BLaER1 treated with 17β-estradiol and CSF1 and Interleukin-3, amounts not matched to agents 10 nM and 100 nM (cell line): Measurements from ENCODE around the gene ZC3HAV1.
"Not testable (repeated sequence)": the region's sequence is repeated elsewhere in the genome, so short reads cannot be mapped to it uniquely, and the experiment has no call there.

Experiments used
- H3K27ac ChIP-seq, 11 experiments: shearing (Covaris generic); formaldehyde crosslinking; 2 replicates each; pipeline ENCODE4 v1.8.1; 2022
- H3K27me3 ChIP-seq, 11 experiments: shearing (Covaris generic); formaldehyde crosslinking; 2 replicates each; pipeline ENCODE4 v1.8.1; 2022
- H3K36me3 ChIP-seq, 11 experiments: shearing (Covaris generic); formaldehyde crosslinking; 2 replicates each; pipeline ENCODE4 v1.8.1; 2022
- H3K4me1 ChIP-seq, 10 experiments: shearing (Covaris generic); formaldehyde crosslinking; 2 replicates each; pipeline ENCODE4 v1.8.1; 2022
- H3K4me2 ChIP-seq, 11 experiments: shearing (Covaris generic); formaldehyde crosslinking; 2 replicates each; pipeline ENCODE4 v1.8.1; 2022
- H3K4me3 ChIP-seq, 10 experiments: shearing (Covaris generic); formaldehyde crosslinking; 2 replicates each; pipeline ENCODE4 v1.8.1; 2022
- H3K9ac ChIP-seq, 11 experiments: shearing (Covaris generic); formaldehyde crosslinking; 2 replicates each; pipeline ENCODE4 v1.8.1; 2022
- H3K9me3 ChIP-seq, 11 experiments: shearing (Covaris generic); formaldehyde crosslinking; replicated peaks in 1 of 11; 2 replicates each; pipeline ENCODE4 v1.8.1; 2022
- H4K20me1 ChIP-seq, 11 experiments: shearing (Covaris generic); formaldehyde crosslinking; 2 replicates each; pipeline ENCODE4 v1.8.1; 2022
- Cebpa-rat ChIP-seq, 11 experiments: shearing (Covaris generic); IDR thresholded peaks; 2 replicates each; pipeline ENCODE4 v1.8.1; 2022

ZC3HAV1 gene

DNA sequence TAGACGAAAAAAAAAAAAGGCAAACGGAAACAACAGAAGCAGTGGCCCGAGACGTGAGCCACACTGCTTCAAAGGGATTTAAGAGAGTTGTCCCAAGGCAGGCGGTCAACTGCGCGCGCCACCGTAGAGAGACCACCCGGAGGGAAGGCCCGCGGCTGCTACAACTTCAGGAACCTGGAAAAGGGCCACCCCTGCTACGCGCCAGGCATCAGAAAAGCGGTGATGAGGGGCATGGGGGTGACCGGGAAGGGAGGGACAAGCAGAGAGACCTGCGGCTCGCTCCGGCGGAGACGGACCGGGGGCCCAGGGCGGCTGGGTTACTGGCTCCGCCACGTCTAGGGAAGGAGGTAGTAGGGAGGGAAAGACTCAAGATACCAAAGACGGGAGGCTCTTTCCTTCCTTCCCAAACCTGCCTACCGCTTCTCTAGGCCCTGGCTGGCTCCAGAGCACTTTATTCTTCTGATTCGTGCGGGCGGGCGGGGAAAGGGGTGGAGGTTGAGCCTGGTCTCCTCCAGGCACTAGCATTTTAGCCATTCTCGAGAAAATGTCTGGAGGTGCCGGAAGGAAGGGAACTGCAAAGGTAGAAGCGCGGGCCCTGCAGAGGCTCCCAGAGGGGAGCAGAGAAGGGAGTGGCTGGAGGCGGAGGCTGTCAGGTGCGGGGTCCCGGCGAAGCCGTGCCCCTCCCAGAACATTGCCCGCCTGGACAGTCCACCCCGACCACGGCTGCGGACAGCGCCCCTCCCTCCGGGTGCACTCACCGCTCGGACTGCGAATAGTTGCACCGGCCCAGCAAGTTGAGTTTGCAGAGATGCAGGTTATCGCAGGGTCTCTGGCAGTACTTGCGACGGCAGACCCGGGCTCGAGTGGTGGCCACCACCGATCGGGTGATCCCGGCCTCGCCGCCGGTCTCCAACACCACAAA, 993 bp downstream of the ZC3HAV1 start:
- Histone ChIP-seq H3K4me2 (peak overlapping the region; percentile 84 to 97 (median 94)), H3K27ac (peak overlapping the region; percentile 83 to 95 (median 91)), H4K20me1 (peaks cover 22 to 58% (median 44%) of the 10 kb centered on the region in 11 experiments), H3K4me1 (peaks cover 10 to 34% (median 23%) of the 10 kb centered on the region in 10 experiments), H3K9ac (peak overlapping the region; percentile 90 to 97 (median 94)), H3K36me3 (peaks cover 0 to 28% (median 7%) of the 10 kb centered on the region in 11 experiments; a peak in 9 of 22 replicates), H3K4me3 (peak overlapping the region; percentile 90 to 100 (median 99)), H3K27me3 (no peaks in the 10 kb centered on the region), H3K9me3 (peaks cover 0 to 11% (median 0%) of the 10 kb centered on the region in 11 experiments; a peak in 1 of 22 replicates)
- TF ChIP-seq Cebpa-rat (IDR thresholded peaks at IDR 0.05) = no peak

GRCh38 chr7:139106959-139107358, 2.6 kb downstream of the ZC3HAV1 start:
- peaks cover 0 to 38% (median 14%) of the 10 kb centered on the region in 11 experiments; a peak in 15 of 22 replicates for H3K36me3 ChIP-seq
- H4K20me1 ChIP-seq = peaks cover 22 to 70% (median 59%) of the 10 kb centered on the region in 11 experiments
- peak overlapping the region; percentile 90 to 100 (median 99) for H3K4me3 ChIP-seq
- H3K4me2 ChIP-seq = peak overlapping the region; percentile 84 to 97 (median 94)
- peaks cover 26 to 48% (median 39%) of the 10 kb centered on the region in 10 experiments for H3K4me1 ChIP-seq
- H3K27me3 ChIP-seq = no peaks in the 10 kb centered on the region
- peak overlapping the region; percentile 90 to 97 (median 94) for H3K9ac ChIP-seq
- H3K9me3 ChIP-seq = peaks cover 0 to 7% (median 3%) of the 10 kb centered on the region in 11 experiments; a peak in 10 of 22 replicates
- no peak for TF ChIP-seq Cebpa-rat (IDR thresholded peaks at IDR 0.05)
- peak overlapping the region; percentile 83 to 95 (median 91) for H3K27ac ChIP-seq

DNA sequence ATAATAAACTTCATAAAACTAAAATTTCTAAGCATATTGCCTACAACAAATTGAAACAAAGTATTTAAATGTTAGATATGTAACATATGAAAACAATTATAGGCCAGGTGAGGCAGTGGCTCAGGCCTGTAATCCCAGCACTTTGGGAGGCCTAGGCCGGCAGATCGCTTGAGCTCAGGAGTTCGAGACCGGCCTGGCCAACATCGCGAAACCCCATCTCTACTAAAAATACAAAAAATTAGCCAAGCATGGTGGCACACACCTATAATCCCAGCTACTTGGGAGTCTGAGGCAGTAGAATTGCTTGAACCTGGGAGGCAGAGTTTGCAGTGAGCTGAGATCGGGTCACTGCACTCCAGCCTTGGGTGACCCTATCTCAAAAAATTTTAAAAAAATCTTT, 3.3 kb downstream of the ZC3HAV1 start:
- H4K20me1 ChIP-seq = peaks cover 22 to 76% (median 61%) of the 10 kb centered on the region in 11 experiments
- H3K4me3 ChIP-seq = peak overlapping the region; percentile 90 to 100 (median 99)
- peak overlapping the region; percentile 84 to 97 (median 94) for H3K4me2 ChIP-seq
- peak overlapping the region; percentile 83 to 95 (median 91) for H3K27ac ChIP-seq
- H3K4me1 ChIP-seq = peaks cover 27 to 49% (median 38%) of the 10 kb centered on the region in 10 experiments
- H3K27me3 ChIP-seq = not testable (repeated sequence)
- peaks cover 0 to 45% (median 19%) of the 10 kb centered on the region in 11 experiments; a peak in 16 of 22 replicates for H3K36me3 ChIP-seq
- H3K9me3 ChIP-seq = peaks cover 0 to 14% (median 10%) of the 10 kb centered on the region in 11 experiments; a peak in 16 of 22 replicates
- peak overlapping the region; percentile 90 to 97 (median 94) for H3K9ac ChIP-seq

DNA sequence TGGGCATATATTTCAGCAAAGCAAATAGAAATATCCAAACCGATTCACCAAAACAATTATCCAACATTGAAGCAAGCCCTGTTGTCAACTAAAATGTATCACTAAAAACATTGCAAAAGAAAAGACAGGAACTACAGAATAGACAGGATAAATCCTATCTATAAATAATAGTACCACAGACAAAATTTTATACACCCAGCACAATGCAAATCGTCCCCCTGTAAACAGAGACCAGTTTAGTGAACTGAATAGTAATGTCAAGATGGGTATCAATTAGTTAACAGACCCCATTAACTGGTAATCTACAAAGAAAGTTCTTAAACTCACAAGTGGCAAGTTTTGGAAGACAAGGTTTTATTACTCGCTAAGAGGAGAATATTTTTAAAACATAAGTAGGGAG, 4.0 kb downstream of the ZC3HAV1 start:
- H3K9me3 ChIP-seq = peaks cover 0 to 21% (median 17%) of the 10 kb centered on the region in 11 experiments; a peak in 16 of 22 replicates
- peak overlapping the region; percentile 82 to 97 (median 93) for H3K9ac ChIP-seq
- peaks cover 0 to 53% (median 21%) of the 10 kb centered on the region in 11 experiments; a peak in 18 of 22 replicates for H3K36me3 ChIP-seq
- no peaks in the 10 kb centered on the region for H3K27me3 ChIP-seq
- peaks cover 25 to 46% (median 34%) of the 10 kb centered on the region in 10 experiments for H3K4me1 ChIP-seq
- H3K4me2 ChIP-seq = peak overlapping the region; percentile 72 to 97 (median 93)
- H3K4me3 ChIP-seq = peak overlapping the region; percentile 90 to 100 (median 99)
- no peak for TF ChIP-seq Cebpa-rat (IDR thresholded peaks at IDR 0.05)
- peak overlapping the region; percentile 83 to 95 (median 91); a peak in 21 of 22 replicates for H3K27ac ChIP-seq
- H4K20me1 ChIP-seq = peaks cover 22 to 83% (median 64%) of the 10 kb centered on the region in 11 experiments

GRCh38 chr7:139104091-139104450, 5.4 kb downstream of the ZC3HAV1 start:
- H4K20me1 ChIP-seq = peaks cover 24 to 96% (median 65%) of the 10 kb centered on the region in 11 experiments
- H3K9ac ChIP-seq = peak overlapping the region; percentile 82 to 97 (median 93)
- H3K36me3 ChIP-seq = peaks cover 2 to 67% (median 31%) of the 10 kb centered on the region in 11 experiments; a peak in 20 of 22 replicates
- TF ChIP-seq Cebpa-rat (IDR thresholded peaks at IDR 0.05) = no peak
- no peaks in the 10 kb centered on the region for H3K27me3 ChIP-seq
- peak overlapping the region; percentile 83 to 95 (median 91) for H3K27ac ChIP-seq
- peaks cover 30 to 47% (median 36%) of the 10 kb centered on the region in 10 experiments for H3K4me1 ChIP-seq
- H3K4me3 ChIP-seq = peak overlapping the region; percentile 90 to 100 (median 99)
- H3K9me3 ChIP-seq = peaks cover 0 to 27% (median 23%) of the 10 kb centered on the region in 11 experiments; a peak in 16 of 22 replicates
- peak overlapping the region; percentile 72 to 97 (median 93) for H3K4me2 ChIP-seq

DNA sequence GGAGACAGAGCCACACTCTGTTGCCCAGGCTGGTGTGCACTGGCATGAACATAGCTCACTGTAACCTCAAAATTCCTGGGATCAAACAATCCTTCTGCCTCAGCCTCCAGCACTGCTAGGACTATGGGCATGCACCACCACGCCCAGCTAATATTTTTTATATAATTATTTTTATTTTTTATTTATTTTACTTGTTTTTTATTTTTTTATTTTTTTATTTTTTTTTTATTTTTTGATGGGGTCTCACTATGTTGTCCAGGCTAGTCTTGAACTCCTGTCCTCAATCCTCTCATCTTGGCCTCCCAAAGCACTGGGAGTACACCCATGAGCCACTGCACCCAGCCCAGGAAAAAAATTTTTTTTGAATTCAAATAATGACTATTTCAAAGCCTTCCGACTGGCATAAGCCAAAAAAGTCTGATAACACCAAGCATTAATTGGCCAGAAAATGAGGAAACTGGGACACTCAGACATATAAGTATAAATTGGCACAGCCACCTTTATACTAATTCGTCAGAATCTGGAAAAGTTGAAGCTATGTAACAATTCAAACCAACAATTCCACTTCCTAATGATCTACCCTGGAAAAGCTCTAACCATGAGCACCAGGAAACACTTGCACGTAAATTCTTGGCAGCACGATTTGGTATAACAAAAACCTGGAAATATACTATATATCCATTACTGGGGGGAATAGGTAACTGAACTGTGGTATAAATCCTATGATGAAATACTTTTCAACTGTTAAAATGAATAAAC, 6.3 kb downstream of the ZC3HAV1 start:
- peak overlapping the region; percentile 72 to 97 (median 93) for H3K4me2 ChIP-seq
- peak overlapping the region; percentile 82 to 97 (median 93) for H3K9ac ChIP-seq
- no peaks in the 10 kb centered on the region for H3K27me3 ChIP-seq
- peak overlapping the region; percentile 83 to 95 (median 91) for H3K27ac ChIP-seq
- H3K9me3 ChIP-seq = peaks cover 0 to 27% (median 23%) of the 10 kb centered on the region in 11 experiments; a peak in 16 of 22 replicates
- H3K4me1 ChIP-seq = peaks cover 32 to 49% (median 42%) of the 10 kb centered on the region in 10 experiments
- H3K4me3 ChIP-seq = peak overlapping the region; percentile 90 to 100 (median 99)
- H4K20me1 ChIP-seq = peaks cover 20 to 96% (median 59%) of the 10 kb centered on the region in 11 experiments
- H3K36me3 ChIP-seq = peaks cover 10 to 75% (median 40%) of the 10 kb centered on the region in 11 experiments; a peak in 21 of 22 replicates
- TF ChIP-seq Cebpa-rat (IDR thresholded peaks at IDR 0.05) = no peak

DNA sequence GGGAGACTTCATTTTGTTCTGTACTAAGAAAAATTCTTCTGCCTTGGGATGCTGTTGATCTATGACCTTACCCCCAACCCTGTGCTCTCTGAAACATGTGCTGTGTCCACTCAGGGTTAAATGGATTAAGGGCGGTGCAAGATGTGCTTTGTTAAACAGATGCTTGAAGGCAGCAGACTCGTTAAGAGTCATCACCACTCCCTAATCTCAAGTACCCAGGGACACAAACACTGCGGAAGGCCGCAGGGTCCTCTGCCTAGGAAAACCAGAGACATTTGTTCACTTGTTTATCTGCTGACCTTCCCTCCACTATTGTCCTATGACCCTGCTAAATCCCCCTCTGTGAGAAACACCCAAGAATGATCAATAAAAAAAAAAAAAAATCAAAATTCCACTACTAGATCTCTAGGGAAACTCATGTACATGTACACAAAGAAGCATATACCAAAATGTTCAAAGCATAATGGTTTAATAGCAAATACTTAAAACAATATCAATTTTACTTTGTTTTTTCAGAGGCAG, 7.8 kb downstream of the ZC3HAV1 start:
- H4K20me1 ChIP-seq = peaks cover 20 to 94% (median 58%) of the 10 kb centered on the region in 11 experiments; a peak in 21 of 22 replicates
- peaks cover 0 to 33% (median 25%) of the 10 kb centered on the region in 11 experiments; a peak in 16 of 22 replicates for H3K9me3 ChIP-seq
- H3K27me3 ChIP-seq = not testable (repeated sequence)
- peak overlapping the region in 2 of 11 experiments; percentile 93 to 94; a peak in 2 of 22 replicates for H3K9ac ChIP-seq
- peaks cover 21 to 76% (median 55%) of the 10 kb centered on the region in 11 experiments for H3K36me3 ChIP-seq
- peak overlapping the region; percentile 72 to 97 (median 93); a peak in 19 of 22 replicates for H3K4me2 ChIP-seq
- peak overlapping the region in 9 of 11 experiments; percentile 83 to 95 (median 91); a peak in 17 of 22 replicates for H3K27ac ChIP-seq
- H3K4me1 ChIP-seq = peaks cover 40 to 60% (median 49%) of the 10 kb centered on the region in 10 experiments
- H3K4me3 ChIP-seq = peak overlapping the region in 3 of 10 experiments; percentile 3 to 99 (median 99); a peak in 5 of 20 replicates
